ENCODE measurements around the gene MRPS2.

DNA sequence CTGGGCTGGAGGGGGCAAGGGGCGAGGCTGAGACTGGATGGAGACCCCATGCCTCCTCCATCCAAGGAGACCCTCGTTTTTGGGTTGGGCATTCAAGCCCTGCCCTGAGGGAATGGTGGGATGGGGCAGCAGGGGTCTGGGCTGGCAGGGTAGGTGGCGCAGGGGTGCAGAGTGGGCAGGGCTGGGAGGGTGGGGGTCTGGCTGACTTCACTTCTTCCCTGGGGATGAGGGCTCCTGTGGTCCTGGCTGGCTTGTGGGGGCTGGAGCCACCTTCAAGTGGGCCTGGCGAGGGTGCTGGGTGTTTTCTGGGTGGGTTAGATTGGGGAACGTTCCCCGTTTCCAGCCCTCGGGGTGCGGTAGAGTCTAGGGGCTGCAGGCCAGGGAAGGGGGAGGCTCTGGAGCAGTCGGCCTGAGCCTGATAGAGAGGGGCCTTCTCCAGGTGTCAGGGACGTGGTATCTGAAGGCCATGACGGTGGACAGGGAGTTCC lies 21.2 kb downstream of the MRPS2 start:
- TF ChIP-seq, protein P1, sequence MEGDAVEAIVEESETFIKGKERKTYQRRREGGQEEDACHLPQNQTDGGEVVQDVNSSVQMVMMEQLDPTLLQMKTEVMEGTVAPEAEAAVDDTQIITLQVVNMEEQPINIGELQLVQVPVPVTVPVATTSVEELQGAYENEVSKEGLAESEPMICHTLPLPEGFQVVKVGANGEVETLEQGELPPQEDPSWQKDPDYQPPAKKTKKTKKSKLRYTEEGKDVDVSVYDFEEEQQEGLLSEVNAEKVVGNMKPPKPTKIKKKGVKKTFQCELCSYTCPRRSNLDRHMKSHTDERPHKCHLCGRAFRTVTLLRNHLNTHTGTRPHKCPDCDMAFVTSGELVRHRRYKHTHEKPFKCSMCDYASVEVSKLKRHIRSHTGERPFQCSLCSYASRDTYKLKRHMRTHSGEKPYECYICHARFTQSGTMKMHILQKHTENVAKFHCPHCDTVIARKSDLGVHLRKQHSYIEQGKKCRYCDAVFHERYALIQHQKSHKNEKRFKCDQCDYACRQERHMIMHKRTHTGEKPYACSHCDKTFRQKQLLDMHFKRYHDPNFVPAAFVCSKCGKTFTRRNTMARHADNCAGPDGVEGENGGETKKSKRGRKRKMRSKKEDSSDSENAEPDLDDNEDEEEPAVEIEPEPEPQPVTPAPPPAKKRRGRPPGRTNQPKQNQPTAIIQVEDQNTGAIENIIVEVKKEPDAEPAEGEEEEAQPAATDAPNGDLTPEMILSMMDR (IDR thresholded peaks at IDR 0.05; ENCODE audit: poor library complexity, severe bottlenecking): no peak
- TF ChIP-seq MXI1 (conservative IDR thresholded peaks at IDR 0.05; ENCODE audit: poor library complexity, severe bottlenecking): no peak
- no peak for TF ChIP-seq EZH2 (IDR thresholded peaks at IDR 0.05; ENCODE audit: borderline replicate concordance, insufficient read depth, low read length, poor library complexity, severe bottlenecking)
- TF ChIP-seq EP300 (conservative IDR thresholded peaks at IDR 0.05; ENCODE audit: poor library complexity, severe bottlenecking): no peak
- no peak for TF ChIP-seq POLR2AphosphoS5 (IDR thresholded peaks at IDR 0.05)
- no peak for TF ChIP-seq TAF1 (IDR thresholded peaks at IDR 0.05; ENCODE audit: low read depth)
- TF ChIP-seq, protein P2, sequence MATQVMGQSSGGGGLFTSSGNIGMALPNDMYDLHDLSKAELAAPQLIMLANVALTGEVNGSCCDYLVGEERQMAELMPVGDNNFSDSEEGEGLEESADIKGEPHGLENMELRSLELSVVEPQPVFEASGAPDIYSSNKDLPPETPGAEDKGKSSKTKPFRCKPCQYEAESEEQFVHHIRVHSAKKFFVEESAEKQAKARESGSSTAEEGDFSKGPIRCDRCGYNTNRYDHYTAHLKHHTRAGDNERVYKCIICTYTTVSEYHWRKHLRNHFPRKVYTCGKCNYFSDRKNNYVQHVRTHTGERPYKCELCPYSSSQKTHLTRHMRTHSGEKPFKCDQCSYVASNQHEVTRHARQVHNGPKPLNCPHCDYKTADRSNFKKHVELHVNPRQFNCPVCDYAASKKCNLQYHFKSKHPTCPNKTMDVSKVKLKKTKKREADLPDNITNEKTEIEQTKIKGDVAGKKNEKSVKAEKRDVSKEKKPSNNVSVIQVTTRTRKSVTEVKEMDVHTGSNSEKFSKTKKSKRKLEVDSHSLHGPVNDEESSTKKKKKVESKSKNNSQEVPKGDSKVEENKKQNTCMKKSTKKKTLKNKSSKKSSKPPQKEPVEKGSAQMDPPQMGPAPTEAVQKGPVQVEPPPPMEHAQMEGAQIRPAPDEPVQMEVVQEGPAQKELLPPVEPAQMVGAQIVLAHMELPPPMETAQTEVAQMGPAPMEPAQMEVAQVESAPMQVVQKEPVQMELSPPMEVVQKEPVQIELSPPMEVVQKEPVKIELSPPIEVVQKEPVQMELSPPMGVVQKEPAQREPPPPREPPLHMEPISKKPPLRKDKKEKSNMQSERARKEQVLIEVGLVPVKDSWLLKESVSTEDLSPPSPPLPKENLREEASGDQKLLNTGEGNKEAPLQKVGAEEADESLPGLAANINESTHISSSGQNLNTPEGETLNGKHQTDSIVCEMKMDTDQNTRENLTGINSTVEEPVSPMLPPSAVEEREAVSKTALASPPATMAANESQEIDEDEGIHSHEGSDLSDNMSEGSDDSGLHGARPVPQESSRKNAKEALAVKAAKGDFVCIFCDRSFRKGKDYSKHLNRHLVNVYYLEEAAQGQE (IDR thresholded peaks at IDR 0.05; ENCODE audit: borderline replicate concordance): no peak

Measured in neural cell (in vitro differentiated cells).